ENCODE data around the gene IGF2. TPM values are rescaled to one million over a fixed set of nuclear protein-coding genes. Genes with fewer than 3 reads are reported as not detected.

IGF2 gene
- total and polyA plus RNA-seq, 2 of the 8 experiments (the other 6 are each of a cell fraction or from before 2014, with no cell fraction given), result 0.74 to 1.5 TPM

DNA sequence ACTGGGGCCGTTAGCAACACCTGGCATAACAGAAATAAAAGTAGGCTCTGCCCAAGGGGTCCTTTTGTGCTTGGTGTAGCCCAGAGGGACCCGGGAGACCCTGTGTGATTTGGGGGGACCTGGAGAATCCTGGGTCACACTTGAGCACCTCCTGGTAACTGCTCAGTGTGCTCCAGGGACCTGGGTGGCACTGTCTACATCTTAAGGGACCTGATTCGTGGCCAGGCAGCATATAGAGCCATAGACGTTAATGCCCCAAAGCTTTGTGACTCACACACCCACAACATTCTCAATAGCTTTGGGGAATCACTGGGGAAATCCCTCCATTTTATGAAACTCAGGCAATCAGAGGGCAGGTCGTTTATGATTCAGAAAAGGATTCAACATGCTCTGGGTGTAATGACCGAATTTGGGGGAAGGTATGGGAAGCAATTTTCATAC, 3.6 kb upstream of the IGF2 start:
- Histone ChIP-seq H3K9me3 (ENCODE audit: insufficient read depth in 2 of 2, low read depth in 1 of 2, low read length in 1 of 2) (no peaks in the 10 kb centered on the region), H3K36me3 (ENCODE audit: control insufficient read depth in 2 of 4, insufficient read depth in 4 of 4, low read length in 3 of 4) (peaks cover 0 to 3% (median 0%) of the 10 kb centered on the region in 4 experiments; a peak in 1 of 8 replicates), H3K27ac (ENCODE audit: low read depth, low read length) (no peak overlapping the region), H2AK5ac (ENCODE audit: low read depth, low read length) (no peak overlapping the region), H2BK12ac (ENCODE audit: low read depth, low read length) (no peak overlapping the region), H3K23me2 (ENCODE audit: low read depth, low read length) (peaks cover 3% of the 10 kb centered on the region; the same call in 1 of the 2 replicates), H3K4me3 (ENCODE audit: extremely low read depth in 1 of 4, insufficient read depth in 2 of 4, low read depth in 3 of 4, low read length in 4 of 4) (no peak overlapping the region), H3K14ac (ENCODE audit: insufficient read length) (no peak overlapping the region), H3K56ac (replicated peaks; ENCODE audit: insufficient read length, low read depth, low read length) (no peak overlapping the region), H2BK5ac (ENCODE audit: low read depth, low read length) (no peak overlapping the region), H3K79me2 (ENCODE audit: control insufficient read depth in 1 of 2, insufficient read depth in 2 of 2, low read length in 2 of 2) (no peaks in the 10 kb centered on the region), H2BK120ac (replicated peaks; ENCODE audit: low read depth, low read length) (no peak overlapping the region), H3K23ac (ENCODE audit: insufficient read length) (no peak overlapping the region), H4K91ac (replicated peaks; ENCODE audit: insufficient read length, low read length) (no peak overlapping the region), H3K9ac (replicated peaks in 1 of 4; ENCODE audit: extremely low read depth in 1 of 4, low read depth in 3 of 4, low read length in 3 of 4) (no peak overlapping the region), H2AFZ (ENCODE audit: low read length) (no peak overlapping the region), H4K8ac (ENCODE audit: extremely low read depth, insufficient read depth, low read length) (no peak overlapping the region), H3K4me1 (replicated peaks in 1 of 4; ENCODE audit: control insufficient read depth in 3 of 4, insufficient read depth in 4 of 4, low read length in 3 of 4) (peaks cover 0 to 12% (median 7%) of the 10 kb centered on the region in 4 experiments; a peak in 6 of 7 replicates), H4K5ac (ENCODE audit: insufficient read length, low read depth, low read length) (no peak overlapping the region), H4K20me1 (replicated peaks in 1 of 2; ENCODE audit: control insufficient read depth in 1 of 2, insufficient read depth in 2 of 2, low read length in 2 of 2) (peaks cover 10 to 18% of the 10 kb centered on the region in 2 experiments), H3K4me2 (ENCODE audit: insufficient read depth in 1 of 2, low read depth in 2 of 2, low read length in 2 of 2) (no peak overlapping the region), H2BK15ac (ENCODE audit: low read length) (no peak overlapping the region), H2BK20ac (ENCODE audit: low read length) (no peak overlapping the region), H3K27me3 (replicated peaks in 1 of 4; ENCODE audit: control insufficient read depth in 3 of 4, extremely low read depth in 1 of 4, insufficient read depth in 3 of 4, low read length in 3 of 4) (peaks cover 95 to 100% (median 98%) of the 10 kb centered on the region in 4 experiments), H3K18ac (ENCODE audit: extremely low read depth, low read length) (no peak overlapping the region), H3K79me1 (ENCODE audit: low read depth, low read length) (no peaks in the 10 kb centered on the region), H3K4ac (replicated peaks; ENCODE audit: insufficient read length, low read depth, low read length) (no peak overlapping the region)
- whole genome bisulfite sequencing, 2 experiments (ENCODE audit: extremely low coverage in 1 of 2, insufficient coverage in 1 of 2, insufficient read length in 1 of 2, insufficient replicate concordance in 2 of 2, low coverage in 1 of 2, low lambda C conversion rate in 2 of 2, missing lambda C conversion rate in 1 of 2), result 18% methylated on average over 6 of the region's 6 CpGs; no CpG with 5 or more reads in 1 of the 2 experiments
- DNase-seq (ENCODE audit: low read depth in 1 of 2, low spot score in 2 of 2) (no peak), FAIRE-seq (no peak)
- ChIA-PET POLR2A (ENCODE audit: partially characterized antibody) (no interaction called here), CTCF (ENCODE audit: partially characterized antibody) (interaction anchor here (1.4 to 12.3 kb wide), 5 partner anchors 9 to 442 kb away, joined by 4 to 170 read pairs (median 8); no protein-coding TSS in a partner anchor)
- TF ChIP-seq YY1 (IDR thresholded peaks at IDR 0.05; ENCODE audit: low read depth, low read length) (no peak), GTF2F1 (IDR thresholded peaks at IDR 0.05; ENCODE audit: borderline replicate concordance, low read depth, low read length) (no peak), SIRT6 (IDR thresholded peaks at IDR 0.05; ENCODE audit: low read length) (no peak), RNF2 (IDR thresholded peaks at IDR 0.05; ENCODE audit: borderline replicate concordance, low read depth, low read length, missing control alignments, poor library complexity, severe bottlenecking) (peak; percentile 72), JUND (IDR thresholded peaks at IDR 0.05; ENCODE audit: low read length) (no peak), EZH2 (IDR thresholded peaks at IDR 0.05; ENCODE audit: low read depth, low read length, severe bottlenecking) (peak; percentile 74)

Data from H1 (cell line).